B cell (primary cell): ENCODE data around the gene GLB1L. TPM values are rescaled to one million over a fixed set of nuclear protein-coding genes. Genes with fewer than 3 reads are reported as not detected.
A peak's percentile ranks its signal among the peaks of the same experiment; 100 is the strongest.

Experiments used
- ATAC-seq: fragments of 200-7000 bp; cut with Tn5 transposase; one replicate; pipeline ENCODE4 v1.10.0; 2021; ENCODE audit warnings: low read depth, mild to moderate bottlenecking, moderate number of reproducible peaks, moderate library complexity
- CTCF ChIA-PET: fragments of 350-600 bp; sonication (Branson Sonifier 250); formaldehyde crosslinking; loops from one replicate; lab custom pipeline; 2021; ENCODE audit warnings: antibody characterized with exemption, inconsistent platforms; lab: Charles Lee
- POLR2A ChIA-PET: fragments of 350-600 bp; sonication (Branson Sonifier 250); formaldehyde crosslinking; loops from one replicate; lab custom pipeline; 2021; ENCODE audit warnings: antibody characterized with exemption; lab: Charles Lee
- DNase-seq: peaks from one replicate; pipeline ENCODE4 v3.0.0; 2013
- H2AFZ ChIP-seq: 2 replicates; pipeline ENCODE4 v1.6.1; 2012; ENCODE audit warnings: mild to moderate bottlenecking, low read depth, low read length; ENCODE audit not compliant: insufficient read depth, poor library complexity, severe bottlenecking
- H3K27ac ChIP-seq, 2 donors: 1 replicate in 1 of 2; 2 replicates in 1 of 2; pipeline ENCODE4 v1.5.1; 2012 to 2013; ENCODE audit warnings: low read length in 2 of 2, mild to moderate bottlenecking in 2 of 2, moderate library complexity in 1 of 2
- H3K27me3 ChIP-seq, 4 experiments: fragments of 200-600 bp in 1 of 4; sonication (generic) in 1 of 4; replicated peaks in 1 of 4; 1 replicate in 2 of 4; 2 replicates in 2 of 4; pipeline versions ENCODE4 v1.6.1 to v1.7.0; 2013 to 2016; ENCODE audit warnings: low read length in 3 of 4, mild to moderate bottlenecking in 2 of 4, mixed read lengths in 1 of 4, moderate library complexity in 1 of 4; ENCODE audit not compliant: insufficient read depth in 4 of 4, control insufficient read depth in 3 of 4; ENCODE audit errors: control extremely low read depth in 1 of 4
- H3K36me3 ChIP-seq, 2 experiments: replicated peaks in 1 of 2; 1 replicate in 1 of 2; 2 replicates in 1 of 2; pipeline versions ENCODE4 v1.6.1 to v1.7.1; 2013; ENCODE audit warnings: low read length in 1 of 2; ENCODE audit not compliant: insufficient read depth in 2 of 2, control insufficient read depth in 1 of 2; ENCODE audit errors: control extremely low read depth in 1 of 2, extremely low read depth in 1 of 2
- H3K4me1 ChIP-seq, 2 donors: fragments of 200-600 bp in 1 of 2; sonication (generic) in 1 of 2; 1 replicate in 1 of 2; 2 replicates in 1 of 2; pipeline versions ENCODE4 v1.5.1 to v1.6.1; 2013 to 2017; ENCODE audit warnings: low read length in 2 of 2; ENCODE audit not compliant: control insufficient read depth in 2 of 2, insufficient read depth in 2 of 2
- H3K4me2 ChIP-seq: replicated peaks from 2 replicates; pipeline ENCODE3; 2012; ENCODE audit warnings: mild to moderate bottlenecking, low read depth, low read length; ENCODE audit not compliant: poor library complexity, severe bottlenecking
- H3K4me3 ChIP-seq, 5 experiments: fragments of 200-600 bp in 1 of 5; sonication (generic) in 1 of 5; 1 replicate in 3 of 5; 2 replicates in 2 of 5; pipeline versions ENCODE4 v1.5.1 to v1.7.0; 2011 to 2016; ENCODE audit warnings: low read length in 4 of 5, mild to moderate bottlenecking in 4 of 5, low read depth in 2 of 5, control low read depth in 1 of 5, moderate library complexity in 1 of 5; ENCODE audit not compliant: insufficient read depth in 1 of 5; ENCODE audit errors: control extremely low read depth in 1 of 5, extremely low read depth in 1 of 5
- H3K79me2 ChIP-seq: fragments of 200-600 bp; sonication (generic); one replicate; pipeline ENCODE4 v1.6.0; 2016; ENCODE audit warnings: low read length; ENCODE audit not compliant: control insufficient read depth, insufficient read depth
- H3K9ac ChIP-seq: fragments of 200-600 bp; sonication (generic); 2 replicates; pipeline ENCODE4 v1.6.1; 2017; ENCODE audit warnings: mild to moderate bottlenecking, low read length, moderate library complexity
- H3K9me3 ChIP-seq, 3 donors: one replicate each; pipeline versions ENCODE4 v1.6.1 to v1.7.1; 2013; ENCODE audit warnings: low read length in 2 of 3; ENCODE audit not compliant: control insufficient read depth in 2 of 3, insufficient read depth in 1 of 3; ENCODE audit errors: control extremely low read depth in 1 of 3
- H4K20me1 ChIP-seq: 2 replicates; pipeline ENCODE4 v1.6.0; 2012; ENCODE audit warnings: mild to moderate bottlenecking, low read length; ENCODE audit not compliant: insufficient read depth, control insufficient read depth, poor library complexity, severe bottlenecking
- H3K27ac Mint-ChIP-seq: one replicate; pipeline ENCODE4 v1.8.0; 2021; ENCODE audit warnings: mixed read lengths
- H3K27me3 Mint-ChIP-seq: one replicate; pipeline ENCODE4 v1.8.0; 2021; ENCODE audit warnings: mixed read lengths
- H3K4me1 Mint-ChIP-seq: one replicate; pipeline ENCODE4 v1.8.0; 2021; ENCODE audit warnings: mixed read lengths
- H3K4me3 Mint-ChIP-seq: one replicate; pipeline ENCODE4 v1.8.0; 2021; ENCODE audit warnings: mixed read lengths
- H3K9me3 Mint-ChIP-seq: one replicate; pipeline ENCODE4 v1.8.0; 2022; ENCODE audit warnings: mixed read lengths; ENCODE audit not compliant: insufficient read depth
- CTCF ChIP-seq: fragments of 200-600 bp; IDR thresholded peaks from one replicate; pipeline ENCODE4 v1.8.0; 2022; ENCODE audit warnings: antibody characterized with exemption, mild to moderate bottlenecking
- EZH2 ChIP-seq: IDR thresholded peaks from 2 replicates; pipeline ENCODE4 v1.6.1; 2012; ENCODE audit warnings: borderline replicate concordance, low read depth, mild to moderate bottlenecking, moderate library complexity, low read length; ENCODE audit not compliant: insufficient read depth, poor library complexity, severe bottlenecking
- WGBS: methylation state at CpG from one replicate; pipeline ENCODE4 v1.1.5; 2013; ENCODE audit warnings: missing lambda C conversion rate; ENCODE audit not compliant: insufficient coverage; 5-methylcytosine and 5-hydroxymethylcytosine counted together
- intact Hi-C: fragments of 100-400 bp; cut with micrococcal nuclease; formaldehyde crosslinking; loops from one replicate; pipeline ENCODE4 v1.10.0; 2022
- polyA plus RNA-seq: library from polyadenylated mRNA; depleted of rRNA; stranded (reverse); fragments of >200 nt; gene quantifications from 2 replicates; pipeline ENCODE4 v1.2.3, GENCODE V29; 2012
- total RNA-seq, 2 donors: library from RNA; stranded (reverse); fragments of 120-200 nt in 1 of 2; gene quantifications; 1 replicate in 1 of 2; 2 replicates in 1 of 2; pipeline versions ENCODE4 v1.2.3 to v1.2.4, GENCODE V29; 2013 to 2022

Gene GLB1L
- total and polyA plus RNA-seq, 2 donors (not counting 1 experiment from before 2014, with no cell fraction given) = 2.4 to 4.1 TPM

DNA sequence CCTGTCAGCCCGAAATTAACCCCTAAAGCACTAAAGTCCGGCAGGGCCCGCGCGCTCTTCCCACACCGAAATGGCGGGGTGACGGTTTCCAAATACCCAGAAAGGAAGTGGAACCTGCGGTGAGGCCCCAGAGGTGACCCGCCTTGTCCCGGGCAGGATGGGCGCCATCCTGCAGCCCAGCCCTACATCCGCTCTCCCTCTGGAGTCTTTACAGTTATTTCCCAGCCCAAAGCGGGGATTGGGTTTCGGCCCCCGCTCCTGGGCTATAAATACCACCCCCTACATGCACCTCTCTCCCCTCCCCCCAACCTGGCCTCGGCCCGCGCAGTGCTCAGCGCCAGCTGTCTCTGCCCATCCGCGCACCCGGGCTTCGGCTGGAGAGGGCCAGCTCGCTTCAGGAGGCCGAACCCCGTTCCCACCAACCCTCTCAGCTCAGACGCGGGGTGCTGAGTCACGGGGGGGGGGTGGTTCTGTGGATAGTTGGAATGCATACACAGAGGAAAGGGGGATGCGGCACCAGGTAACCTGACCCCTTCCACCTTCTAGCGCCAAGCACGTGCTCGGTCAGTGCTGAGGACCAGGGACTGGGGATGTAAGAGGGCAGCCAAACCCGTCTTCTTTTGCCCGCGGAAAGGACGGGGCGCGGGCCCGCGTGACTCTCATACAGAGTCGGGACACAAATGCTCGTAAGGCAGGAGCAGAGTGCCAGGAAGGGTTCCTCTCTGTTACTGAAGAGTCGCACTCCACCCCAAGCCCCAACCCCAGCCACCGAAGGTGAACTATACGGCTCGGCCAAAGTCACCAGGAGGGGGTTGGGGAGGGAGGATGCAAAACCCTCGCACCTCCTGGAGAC is 7.9 kb upstream of the GLB1L start, which contains the start of gene TUBA4B:
Gene TUBA4B, plus strand, starts transcription at position 344 of the 853 bp plus-strand sequence. Its CDS starts 165 bp downstream, at position 509.
- H3K36me3 ChIP-seq = peaks cover 2 to 31% of the 10 kb centered on the region in 2 experiments
- DNase-seq = peak; percentile 64
- TF ChIP-seq CTCF (no peak), EZH2 (no peak)
- peak within 1 kb of the TSS; percentile 93 to 94 for H3K27ac ChIP-seq
- no peaks in the 10 kb centered on the region for H3K9me3 ChIP-seq
- no peaks in the 10 kb centered on the region for H3K9me3 Mint-ChIP-seq
- peaks cover 42 to 52% of the 10 kb centered on the region in 2 donors for H3K4me1 ChIP-seq
- H3K4me3 ChIP-seq = peak within 1 kb of the TSS; percentile 83 to 97 (median 90)
- peaks cover 48% of the 10 kb centered on the region for H3K79me2 ChIP-seq
- peak within 1 kb of the TSS; percentile 87 for H3K4me3 Mint-ChIP-seq
- peak within 1 kb of the TSS; percentile 93 for H2AFZ ChIP-seq
- peak within 1 kb of the TSS; percentile 96 for H3K27ac Mint-ChIP-seq
- CTCF ChIA-PET = interaction anchor here (0.6 to 7.6 kb wide), 16 partner anchors 8 to 82 kb away, joined by 3 to 97 read pairs (median 10); partner anchors contain the start of genes ABCB6, ANKZF1, ATG9A and CNPPD1
- intact Hi-C loops = loop anchor here (1.0 to 5.0 kb wide), 5 partner anchors 8 to 1036 kb away; partner anchors contain the start of genes ARPC2, GLB1L, NHEJ1 and STK16
- WGBS = under 1% methylated on average over 39 of the region's 49 CpGs
- no peaks in the 10 kb centered on the region for H3K27me3 Mint-ChIP-seq
- POLR2A ChIA-PET = interaction anchor here (0.6 to 4.2 kb wide), 14 partner anchors 8 to 356 kb away, joined by 3 to 106 read pairs (median 6); partner anchors contain the start of genes ABCB6, ANKZF1, ATG9A and CNPPD1
- peak; percentile 12 for ATAC-seq
- H3K4me1 Mint-ChIP-seq = peaks cover 57% of the 10 kb centered on the region
- peaks cover 22% of the 10 kb centered on the region for H4K20me1 ChIP-seq
- peak within 1 kb of the TSS; percentile 90 for H3K9ac ChIP-seq
- no peaks in the 10 kb centered on the region for H3K27me3 ChIP-seq
- peak within 1 kb of the TSS; percentile 100 for H3K4me2 ChIP-seq
